OCI-LY3 (cell line): Measurements from ENCODE around the gene NLRP4.

Experiments used
- H2AFZ ChIP-seq: fragments of 200-600, 300-600 bp; shearing (Covaris generic); 2 replicates; pipeline ENCODE4 v1.6.0; 2014; ENCODE audit warnings: antibody characterized with exemption, low read depth, low read length
- H3K27ac ChIP-seq: fragments of 200-600, 300-600 bp; sonication (generic); 2 replicates; pipeline ENCODE4 v1.5.1; 2014; ENCODE audit warnings: mild to moderate bottlenecking, low read length, moderate library complexity, mixed read lengths
- H3K27me3 ChIP-seq: fragments of 200-600, 300-600 bp; sonication (generic); 2 replicates; pipeline ENCODE4 v1.6.1; 2014; ENCODE audit warnings: low read depth, low read length, mixed read lengths
- H3K36me3 ChIP-seq: fragments of 200-600, 300-600 bp; sonication (generic); replicated peaks from 2 replicates; pipeline ENCODE3; 2014; ENCODE audit warnings: low read depth, low read length, mixed read lengths
- H3K4me1 ChIP-seq: fragments of 300-600, 200-600 bp; sonication (generic); 2 replicates; pipeline ENCODE4 v1.6.1; 2014; ENCODE audit warnings: low read length, mixed read lengths
- H3K4me2 ChIP-seq: fragments of 200-600, 300-600 bp; sonication (generic); 2 replicates; pipeline ENCODE4 v1.6.1; 2014; ENCODE audit warnings: low read length, mixed read lengths
- H3K4me3 ChIP-seq: fragments of 300-600, 200-600 bp; sonication (generic); 2 replicates; pipeline ENCODE4 v1.5.1; 2014; ENCODE audit warnings: antibody characterized with exemption, mild to moderate bottlenecking, low read length, moderate library complexity
- H3K79me2 ChIP-seq: fragments of 300-600, 200-600 bp; shearing (Covaris generic); 2 replicates; pipeline ENCODE4 v1.6.1; 2014; ENCODE audit warnings: mild to moderate bottlenecking, low read length, mixed read lengths
- H3K9ac ChIP-seq: fragments of 300-600, 200-600 bp; shearing (Covaris generic); 2 replicates; pipeline ENCODE4 v1.6.0; 2014; ENCODE audit warnings: mild to moderate bottlenecking, low read length, moderate library complexity
- H3K9me3 ChIP-seq: fragments of 200-600, 300-600 bp; shearing (Covaris generic); 2 replicates; pipeline ENCODE4 v1.6.1; 2014; ENCODE audit warnings: low read length, mixed read lengths; ENCODE audit not compliant: insufficient read depth
- H4K20me1 ChIP-seq: fragments of 200-600, 300-600 bp; sonication (generic); 2 replicates; pipeline ENCODE4 v1.6.1; 2016; ENCODE audit warnings: low read length, mixed read lengths; ENCODE audit not compliant: insufficient read depth
- CTCF ChIP-seq: fragments of 200-600, 300-600 bp; sonication (generic); IDR thresholded peaks from 2 replicates; pipeline ENCODE4 v1.5.1; 2014; ENCODE audit warnings: antibody characterized with exemption, low read length, low read depth
- EZH2phosphoT487 ChIP-seq: fragments of 200-600 bp; shearing (Covaris generic); IDR thresholded peaks from 2 replicates; pipeline ENCODE4 v1.6.1; 2018; ENCODE audit warnings: antibody characterized with exemption, mixed run types, low read depth

The NLRP4 gene

GRCh38 chr19:55907746-55908145, 71.4 kb downstream of the NLRP4 start:
- no peak overlapping the region for H2AFZ ChIP-seq
- no peaks in the 10 kb centered on the region for H4K20me1 ChIP-seq
- no peak for TF ChIP-seq CTCF
- TF ChIP-seq EZH2phosphoT487, result no peak
- no peaks in the 10 kb centered on the region for H3K4me1 ChIP-seq
- no peaks in the 10 kb centered on the region for H3K79me2 ChIP-seq
- H3K27ac ChIP-seq, result no peak overlapping the region
- H3K4me3 ChIP-seq, result no peak overlapping the region
- H3K36me3 ChIP-seq, result no peaks in the 10 kb centered on the region
- no peak overlapping the region for H3K4me2 ChIP-seq
- 0 out of 2 replicates have a peak, but pooled peaks cover 4% of the 10 kb centered on the region for H3K9me3 ChIP-seq
- no peak overlapping the region for H3K9ac ChIP-seq
- no peaks in the 10 kb centered on the region for H3K27me3 ChIP-seq

GRCh38 chr19:55909801-55910200, 73.5 kb downstream of the NLRP4 start:
- Histone ChIP-seq H3K9ac (no peak overlapping the region), H3K4me1 (no peaks in the 10 kb centered on the region), H3K36me3 (no peaks in the 10 kb centered on the region), H2AFZ (no peak overlapping the region), H3K4me2 (no peak overlapping the region), H3K27me3 (no peaks in the 10 kb centered on the region), H3K27ac (no peak overlapping the region), H4K20me1 (no peaks in the 10 kb centered on the region), H3K79me2 (no peaks in the 10 kb centered on the region), H3K9me3 (peaks cover 4% of the 10 kb centered on the region; the same call in 1 of the 2 replicates), H3K4me3 (no peak overlapping the region)
- TF ChIP-seq EZH2phosphoT487 (no peak), CTCF (no peak)

- Histone ChIP-seq H3K4me3 (no peak overlapping the region), H4K20me1 (no peaks in the 10 kb centered on the region), H3K27me3 (0 out of 2 replicates have a peak, but pooled peaks cover 2% of the 10 kb centered on the region), H3K79me2 (no peaks in the 10 kb centered on the region), H3K4me1 (no peaks in the 10 kb centered on the region), H2AFZ (no peak overlapping the region), H3K36me3 (no peaks in the 10 kb centered on the region), H3K27ac (no peak overlapping the region), H3K9ac (no peak overlapping the region), H3K9me3 (peaks cover 4% of the 10 kb centered on the region; the same call in 1 of the 2 replicates), H3K4me2 (no peak overlapping the region)
- TF ChIP-seq CTCF (no peak), EZH2phosphoT487 (no peak)
Observed at GRCh38 chr19:55912916-55913315, 76.6 kb downstream of the NLRP4 start.

- Histone ChIP-seq H3K4me1 (no peaks in the 10 kb centered on the region), H3K9ac (no peak overlapping the region), H3K27ac (no peak overlapping the region), H3K27me3 (0 out of 2 replicates have a peak, but pooled peaks cover 2% of the 10 kb centered on the region), H2AFZ (no peak overlapping the region), H3K4me2 (no peak overlapping the region), H3K4me3 (no peak overlapping the region), H3K79me2 (no peaks in the 10 kb centered on the region), H3K36me3 (no peaks in the 10 kb centered on the region), H4K20me1 (no peaks in the 10 kb centered on the region), H3K9me3 (no peaks in the 10 kb centered on the region; the same call in 1 of the 2 replicates)
- TF ChIP-seq CTCF, result peak; percentile 64
- no peak for TF ChIP-seq EZH2phosphoT487
Observed at GRCh38 chr19:55913643-55914268, 77.4 kb downstream of the NLRP4 start.
